AG09319 (cell line): ENCODE measurements around the gene RANBP17.

ENCODE experiments used
- DNase-seq: peaks from one replicate; pipeline ENCODE4 v3.0.0-alpha.2; 2010; ENCODE audit warnings: low read depth; ENCODE audit errors: extremely low read depth
- TF ChIP-seq, protein P1 (sequence below): IDR thresholded peaks from 2 replicates; pipeline ENCODE4 v1.5.1; 2011; ENCODE audit warnings: low read depth, mild to moderate bottlenecking, inconsistent platforms, low read length, moderate library complexity

RANBP17 gene

GRCh38 chr5:170885809-170886208 is 24.0 kb downstream of the RANBP17 start:
- TF ChIP-seq, protein P1, sequence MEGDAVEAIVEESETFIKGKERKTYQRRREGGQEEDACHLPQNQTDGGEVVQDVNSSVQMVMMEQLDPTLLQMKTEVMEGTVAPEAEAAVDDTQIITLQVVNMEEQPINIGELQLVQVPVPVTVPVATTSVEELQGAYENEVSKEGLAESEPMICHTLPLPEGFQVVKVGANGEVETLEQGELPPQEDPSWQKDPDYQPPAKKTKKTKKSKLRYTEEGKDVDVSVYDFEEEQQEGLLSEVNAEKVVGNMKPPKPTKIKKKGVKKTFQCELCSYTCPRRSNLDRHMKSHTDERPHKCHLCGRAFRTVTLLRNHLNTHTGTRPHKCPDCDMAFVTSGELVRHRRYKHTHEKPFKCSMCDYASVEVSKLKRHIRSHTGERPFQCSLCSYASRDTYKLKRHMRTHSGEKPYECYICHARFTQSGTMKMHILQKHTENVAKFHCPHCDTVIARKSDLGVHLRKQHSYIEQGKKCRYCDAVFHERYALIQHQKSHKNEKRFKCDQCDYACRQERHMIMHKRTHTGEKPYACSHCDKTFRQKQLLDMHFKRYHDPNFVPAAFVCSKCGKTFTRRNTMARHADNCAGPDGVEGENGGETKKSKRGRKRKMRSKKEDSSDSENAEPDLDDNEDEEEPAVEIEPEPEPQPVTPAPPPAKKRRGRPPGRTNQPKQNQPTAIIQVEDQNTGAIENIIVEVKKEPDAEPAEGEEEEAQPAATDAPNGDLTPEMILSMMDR, result no peak

GRCh38 chr5:170886210-170886894 is 24.5 kb downstream of the RANBP17 start:
- DNase-seq, result no peak
- TF ChIP-seq, protein P1, result no peak

More at GRCh38 chr5:170885809-170886208, 24.0 kb downstream of the RANBP17 start:
- DNase-seq, result no peak

DNA sequence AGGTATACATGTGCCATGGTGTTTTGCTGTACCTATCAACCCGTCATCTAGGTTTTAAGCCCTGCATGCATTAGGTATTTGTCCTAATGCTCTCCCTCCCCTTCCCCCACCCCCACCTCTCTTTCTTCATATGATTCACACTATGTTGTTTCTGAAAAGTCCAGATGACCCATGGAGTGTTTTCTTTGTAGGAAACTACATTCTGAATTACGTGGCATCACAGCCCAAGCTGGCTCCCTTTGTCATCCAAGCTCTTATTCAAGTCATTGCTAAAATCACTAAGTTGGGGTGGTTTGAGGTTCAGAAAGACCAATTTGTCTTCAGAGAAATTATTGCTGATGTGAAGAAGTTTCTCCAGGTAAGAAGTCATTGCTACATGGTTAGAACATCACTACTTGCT is 30.4 kb downstream of the RANBP17 start:
- no peak for DNase-seq
- TF ChIP-seq, protein P1, result no peak

GRCh38 chr5:170894665-170895064 is 32.8 kb downstream of the RANBP17 start:
- TF ChIP-seq, protein P1, result no peak
- DNase-seq, result no peak

DNA sequence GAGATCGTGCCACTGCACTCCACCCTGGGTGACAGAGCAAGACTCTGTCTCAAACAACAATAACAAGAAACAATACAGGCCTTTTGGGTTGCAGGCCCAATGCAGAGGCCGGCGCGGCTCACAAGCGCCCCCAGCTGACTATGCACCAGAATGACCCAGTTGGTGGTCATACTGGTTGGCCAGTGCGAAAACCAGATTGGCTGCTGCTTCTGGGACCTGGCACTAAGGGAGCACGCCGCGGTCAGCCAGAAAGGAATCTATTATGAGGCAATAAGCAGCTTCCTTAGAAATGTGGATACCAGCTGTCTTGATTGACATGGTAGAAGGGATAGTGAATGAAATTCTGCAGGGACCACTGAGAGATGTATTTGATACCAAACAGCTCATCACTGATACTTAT is 35.0 kb downstream of the RANBP17 start:
- TF ChIP-seq, protein P1, result peak; percentile 21
- no peak for DNase-seq

DNA sequence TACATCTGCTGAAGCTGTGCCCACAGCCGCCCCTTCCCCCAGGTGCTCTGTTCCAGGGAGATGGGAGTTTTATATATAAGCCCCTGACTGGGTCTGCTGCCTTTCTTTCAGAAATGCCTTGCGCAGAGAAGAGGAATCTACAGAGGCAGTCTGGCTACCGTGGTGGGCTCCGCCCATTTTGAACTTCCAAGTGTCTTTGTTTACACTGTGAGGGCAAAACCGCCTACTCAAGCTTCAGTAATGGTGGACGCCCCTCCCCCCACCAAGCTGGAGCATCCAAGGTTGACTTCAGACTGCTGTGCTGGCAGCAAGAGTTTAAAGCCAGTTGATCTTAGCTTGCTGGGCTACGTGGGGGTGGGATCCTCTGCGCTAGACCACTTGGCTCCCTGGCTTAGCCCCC is 41.3 kb downstream of the RANBP17 start:
- no peak for DNase-seq
- TF ChIP-seq, protein P1, result no peak

DNA sequence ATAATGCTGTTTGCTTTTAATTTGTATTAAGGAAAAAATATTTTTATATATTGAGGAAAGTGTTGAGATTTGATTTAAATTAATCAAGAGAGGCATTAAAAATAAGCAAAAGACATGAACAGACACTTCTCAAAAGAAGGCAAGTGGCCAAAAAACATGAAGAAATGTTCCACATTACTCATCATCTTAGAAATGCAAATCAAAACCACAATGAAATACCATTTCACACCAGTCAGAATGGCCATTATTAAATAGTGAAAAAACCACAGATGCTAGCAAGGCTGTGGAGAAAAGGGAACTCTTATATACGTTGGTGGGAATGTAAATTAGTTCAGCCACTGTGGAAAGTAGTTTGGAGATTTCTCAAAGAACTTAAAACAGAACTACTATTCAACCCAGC is 45.9 kb downstream of the RANBP17 start:
- no peak for DNase-seq
- TF ChIP-seq, protein P1, result no peak
